HepG2 (cell line): Measurements from ENCODE around the gene MICAL3. TPM values are rescaled to one million over a fixed set of nuclear protein-coding genes. Genes with fewer than 3 reads are reported as not detected.
A peak's percentile ranks its signal among the peaks of the same experiment; 100 is the strongest.

Experiments
- DNMT1 ChIP-seq: sonication (generic); formaldehyde crosslinking; IDR thresholded peaks from 2 replicates; pipeline ENCODE4 v1.5.1; 2020; ENCODE audit warnings: mild to moderate bottlenecking, missing genetic modification reagents
- DNMT3B ChIP-seq: conservative IDR thresholded peaks from 2 replicates; pipeline ENCODE4 v1.6.1; 2016; ENCODE audit warnings: missing biosample characterization, control low read depth
- HDAC1 ChIP-seq: sonication (generic); formaldehyde crosslinking; IDR thresholded peaks from 2 replicates; pipeline ENCODE4 v1.5.1; 2020; ENCODE audit warnings: mild to moderate bottlenecking, missing genetic modification reagents
- RFXANK ChIP-seq: IDR thresholded peaks from 2 replicates; pipeline ENCODE4 v1.6.1; 2016
- YEATS2 ChIP-seq: sonication (generic); formaldehyde crosslinking; IDR thresholded peaks from 2 replicates; pipeline ENCODE4 v1.4.0; 2020; ENCODE audit warnings: missing genetic modification reagents, borderline replicate concordance
- ZBTB38 ChIP-seq: sonication (generic); formaldehyde crosslinking; IDR thresholded peaks from 2 replicates; pipeline ENCODE4 v1.5.1; 2020; ENCODE audit warnings: mild to moderate bottlenecking, missing genetic modification reagents
- ZNF34 ChIP-seq: sonication (generic); formaldehyde crosslinking; IDR thresholded peaks from 2 replicates; pipeline ENCODE4 v1.4.0; 2020; ENCODE audit warnings: mild to moderate bottlenecking, missing genetic modification reagents, borderline replicate concordance
- ZNF343 ChIP-seq: sonication (generic); formaldehyde crosslinking; IDR thresholded peaks from 2 replicates; pipeline ENCODE4 v1.4.0; 2020; ENCODE audit warnings: mild to moderate bottlenecking, missing genetic modification reagents
- ZNF775 ChIP-seq: sonication (generic); formaldehyde crosslinking; IDR thresholded peaks from 2 replicates; pipeline ENCODE4 v1.4.0; 2020; ENCODE audit warnings: missing genetic modification reagents, mild to moderate bottlenecking, moderate library complexity, borderline replicate concordance
- ZNF792 ChIP-seq: IDR thresholded peaks from 2 replicates; pipeline ENCODE4 v1.6.1; 2016
- ZNF83 ChIP-seq: sonication (generic); formaldehyde crosslinking; IDR thresholded peaks from 2 replicates; pipeline ENCODE4 v1.4.0; 2020; ENCODE audit warnings: missing genetic modification reagents, mild to moderate bottlenecking, borderline replicate concordance
- polyA plus RNA-seq, 8 experiments: library from polyadenylated mRNA; depleted of rRNA in 3 of 8; stranded (reverse) in 7 of 8; unstranded in 1 of 8; fragments of >200 nt; fragmentation: Illumina TruSeq in 4 of 8; extraction: Trizol in 4 of 8; gene quantifications; 2 replicates each; pipeline versions ENCODE4 v1.2.1 to v1.2.3, GENCODE V29; 2011 to 2016; ENCODE audit warnings: low read depth in 4 of 8, missing spikeins in 1 of 8, mixed read lengths in 1 of 8; ENCODE audit not compliant: insufficient read depth in 1 of 8
- total RNA-seq, 5 experiments: library from RNA; depleted of rRNA; stranded (reverse); fragments of >200 nt; fragmentation: Illumina TruSeq; extraction: Trizol; gene quantifications; 2 replicates each; pipeline ENCODE4 v1.2.3, GENCODE V29; 2016; ENCODE audit warnings: low read depth in 1 of 5
- TF ChIP-seq, protein P1 (sequence below): sonication (generic); formaldehyde crosslinking; IDR thresholded peaks from 2 replicates; pipeline ENCODE4 v1.4.0; 2020; ENCODE audit warnings: missing genetic modification reagents
- TF ChIP-seq, protein P2 (sequence below): IDR thresholded peaks from 2 replicates; pipeline ENCODE4 v1.6.1; 2016; ENCODE audit warnings: missing compliant biosample characterization, missing genetic modification reagents, borderline replicate concordance
- TF ChIP-seq, protein P3 (sequence below): sonication (generic); formaldehyde crosslinking; IDR thresholded peaks from 2 replicates; pipeline ENCODE4 v1.4.0; 2020; ENCODE audit warnings: missing genetic modification reagents, mild to moderate bottlenecking, borderline replicate concordance
- TF ChIP-seq, protein P4 (sequence below): sonication (generic); formaldehyde crosslinking; IDR thresholded peaks from 2 replicates; pipeline ENCODE4 v1.4.0; 2020; ENCODE audit warnings: missing genetic modification reagents
- TF ChIP-seq, protein P5 (sequence below): sonication (generic); formaldehyde crosslinking; IDR thresholded peaks from 2 replicates; pipeline ENCODE4 v1.9.0; 2022; ENCODE audit warnings: low read depth, missing genetic modification reagents

Gene MICAL3
- total and polyA plus RNA-seq, 2 of the 13 experiments (the other 11 are each of a cell fraction or from before 2014, with no cell fraction given), result 5.3 to 12.5 TPM

DNA sequence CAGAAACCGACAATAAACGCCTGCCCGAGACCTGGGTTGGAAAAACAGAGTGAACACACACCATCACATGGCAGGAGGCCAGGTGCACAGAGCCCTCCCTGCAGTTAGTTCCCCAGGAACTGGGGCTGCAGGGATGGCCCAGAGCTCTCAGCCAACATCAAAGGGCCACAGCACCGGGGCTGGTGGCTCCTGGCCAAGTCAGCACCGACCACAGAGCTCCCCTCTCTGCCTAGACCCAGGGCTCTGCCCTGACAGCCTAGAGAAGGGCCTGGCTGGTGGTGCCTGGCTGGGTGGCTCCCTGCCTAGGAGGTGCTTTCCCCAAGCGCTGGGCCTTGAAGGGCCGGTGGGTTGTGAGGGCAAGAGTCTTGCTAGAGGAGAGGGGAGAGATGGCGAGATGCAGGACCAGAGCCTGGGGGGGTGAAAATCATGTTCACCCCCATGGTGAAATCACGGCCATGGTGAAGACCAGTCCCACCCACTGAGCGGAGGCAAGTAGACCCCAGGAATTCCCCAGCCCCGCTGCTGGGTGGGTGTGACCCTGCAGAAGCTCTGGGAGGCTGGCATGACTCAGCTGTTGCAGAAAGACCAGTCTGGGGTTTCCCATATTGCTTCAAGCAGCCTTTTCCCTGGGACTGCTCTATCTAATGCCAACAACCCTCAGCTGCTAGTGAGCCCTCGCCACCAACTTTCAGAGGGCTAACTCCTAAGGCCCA is 242.9 kb downstream of the MICAL3 start (continued):
- TF ChIP-seq, protein P1, sequence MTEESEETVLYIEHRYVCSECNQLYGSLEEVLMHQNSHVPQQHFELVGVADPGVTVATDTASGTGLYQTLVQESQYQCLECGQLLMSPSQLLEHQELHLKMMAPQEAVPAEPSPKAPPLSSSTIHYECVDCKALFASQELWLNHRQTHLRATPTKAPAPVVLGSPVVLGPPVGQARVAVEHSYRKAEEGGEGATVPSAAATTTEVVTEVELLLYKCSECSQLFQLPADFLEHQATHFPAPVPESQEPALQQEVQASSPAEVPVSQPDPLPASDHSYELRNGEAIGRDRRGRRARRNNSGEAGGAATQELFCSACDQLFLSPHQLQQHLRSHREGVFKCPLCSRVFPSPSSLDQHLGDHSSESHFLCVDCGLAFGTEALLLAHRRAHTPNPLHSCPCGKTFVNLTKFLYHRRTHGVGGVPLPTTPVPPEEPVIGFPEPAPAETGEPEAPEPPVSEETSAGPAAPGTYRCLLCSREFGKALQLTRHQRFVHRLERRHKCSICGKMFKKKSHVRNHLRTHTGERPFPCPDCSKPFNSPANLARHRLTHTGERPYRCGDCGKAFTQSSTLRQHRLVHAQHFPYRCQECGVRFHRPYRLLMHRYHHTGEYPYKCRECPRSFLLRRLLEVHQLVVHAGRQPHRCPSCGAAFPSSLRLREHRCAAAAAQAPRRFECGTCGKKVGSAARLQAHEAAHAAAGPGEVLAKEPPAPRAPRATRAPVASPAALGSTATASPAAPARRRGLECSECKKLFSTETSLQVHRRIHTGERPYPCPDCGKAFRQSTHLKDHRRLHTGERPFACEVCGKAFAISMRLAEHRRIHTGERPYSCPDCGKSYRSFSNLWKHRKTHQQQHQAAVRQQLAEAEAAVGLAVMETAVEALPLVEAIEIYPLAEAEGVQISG (CRISPR knock-in tag), result peak; percentile 38
- no peak for TF ChIP-seq ZNF34 (CRISPR knock-in tag)
- TF ChIP-seq, protein P2, sequence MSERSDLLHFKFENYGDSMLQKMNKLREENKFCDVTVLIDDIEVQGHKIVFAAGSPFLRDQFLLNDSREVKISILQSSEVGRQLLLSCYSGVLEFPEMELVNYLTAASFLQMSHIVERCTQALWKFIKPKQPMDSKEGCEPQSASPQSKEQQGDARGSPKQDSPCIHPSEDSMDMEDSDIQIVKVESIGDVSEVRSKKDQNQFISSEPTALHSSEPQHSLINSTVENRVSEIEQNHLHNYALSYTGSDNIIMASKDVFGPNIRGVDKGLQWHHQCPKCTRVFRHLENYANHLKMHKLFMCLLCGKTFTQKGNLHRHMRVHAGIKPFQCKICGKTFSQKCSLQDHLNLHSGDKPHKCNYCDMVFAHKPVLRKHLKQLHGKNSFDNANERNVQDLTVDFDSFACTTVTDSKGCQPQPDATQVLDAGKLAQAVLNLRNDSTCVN, result no peak
- no peak for TF ChIP-seq YEATS2 (CRISPR knock-in tag)
- TF ChIP-seq HDAC1 (CRISPR knock-in tag), result no peak; the same call in 1 of the 2 replicates
- TF ChIP-seq, protein P3, sequence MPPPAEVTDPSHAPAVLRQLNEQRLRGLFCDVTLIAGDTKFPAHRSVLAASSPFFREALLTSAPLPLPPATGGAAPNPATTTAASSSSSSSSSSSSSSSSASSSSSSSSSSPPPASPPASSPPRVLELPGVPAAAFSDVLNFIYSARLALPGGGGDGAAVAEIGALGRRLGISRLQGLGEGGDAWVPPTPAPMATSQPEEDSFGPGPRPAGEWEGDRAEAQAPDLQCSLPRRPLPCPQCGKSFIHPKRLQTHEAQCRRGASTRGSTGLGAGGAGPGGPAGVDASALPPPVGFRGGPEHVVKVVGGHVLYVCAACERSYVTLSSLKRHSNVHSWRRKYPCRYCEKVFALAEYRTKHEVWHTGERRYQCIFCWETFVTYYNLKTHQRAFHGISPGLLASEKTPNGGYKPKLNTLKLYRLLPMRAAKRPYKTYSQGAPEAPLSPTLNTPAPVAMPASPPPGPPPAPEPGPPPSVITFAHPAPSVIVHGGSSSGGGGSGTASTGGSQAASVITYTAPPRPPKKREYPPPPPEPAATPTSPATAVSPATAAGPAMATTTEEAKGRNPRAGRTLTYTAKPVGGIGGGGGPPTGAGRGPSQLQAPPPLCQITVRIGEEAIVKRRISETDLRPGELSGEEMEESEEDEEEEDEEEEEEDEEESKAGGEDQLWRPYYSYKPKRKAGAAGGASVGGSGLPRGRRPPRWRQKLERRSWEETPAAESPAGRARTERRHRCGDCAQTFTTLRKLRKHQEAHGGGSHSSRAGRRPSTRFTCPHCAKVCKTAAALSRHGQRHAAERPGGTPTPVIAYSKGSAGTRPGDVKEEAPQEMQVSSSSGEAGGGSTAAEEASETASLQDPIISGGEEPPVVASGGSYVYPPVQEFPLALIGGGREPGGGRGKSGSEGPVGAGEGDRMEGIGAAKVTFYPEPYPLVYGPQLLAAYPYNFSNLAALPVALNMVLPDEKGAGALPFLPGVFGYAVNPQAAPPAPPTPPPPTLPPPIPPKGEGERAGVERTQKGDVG, result no peak
- TF ChIP-seq, protein P4, sequence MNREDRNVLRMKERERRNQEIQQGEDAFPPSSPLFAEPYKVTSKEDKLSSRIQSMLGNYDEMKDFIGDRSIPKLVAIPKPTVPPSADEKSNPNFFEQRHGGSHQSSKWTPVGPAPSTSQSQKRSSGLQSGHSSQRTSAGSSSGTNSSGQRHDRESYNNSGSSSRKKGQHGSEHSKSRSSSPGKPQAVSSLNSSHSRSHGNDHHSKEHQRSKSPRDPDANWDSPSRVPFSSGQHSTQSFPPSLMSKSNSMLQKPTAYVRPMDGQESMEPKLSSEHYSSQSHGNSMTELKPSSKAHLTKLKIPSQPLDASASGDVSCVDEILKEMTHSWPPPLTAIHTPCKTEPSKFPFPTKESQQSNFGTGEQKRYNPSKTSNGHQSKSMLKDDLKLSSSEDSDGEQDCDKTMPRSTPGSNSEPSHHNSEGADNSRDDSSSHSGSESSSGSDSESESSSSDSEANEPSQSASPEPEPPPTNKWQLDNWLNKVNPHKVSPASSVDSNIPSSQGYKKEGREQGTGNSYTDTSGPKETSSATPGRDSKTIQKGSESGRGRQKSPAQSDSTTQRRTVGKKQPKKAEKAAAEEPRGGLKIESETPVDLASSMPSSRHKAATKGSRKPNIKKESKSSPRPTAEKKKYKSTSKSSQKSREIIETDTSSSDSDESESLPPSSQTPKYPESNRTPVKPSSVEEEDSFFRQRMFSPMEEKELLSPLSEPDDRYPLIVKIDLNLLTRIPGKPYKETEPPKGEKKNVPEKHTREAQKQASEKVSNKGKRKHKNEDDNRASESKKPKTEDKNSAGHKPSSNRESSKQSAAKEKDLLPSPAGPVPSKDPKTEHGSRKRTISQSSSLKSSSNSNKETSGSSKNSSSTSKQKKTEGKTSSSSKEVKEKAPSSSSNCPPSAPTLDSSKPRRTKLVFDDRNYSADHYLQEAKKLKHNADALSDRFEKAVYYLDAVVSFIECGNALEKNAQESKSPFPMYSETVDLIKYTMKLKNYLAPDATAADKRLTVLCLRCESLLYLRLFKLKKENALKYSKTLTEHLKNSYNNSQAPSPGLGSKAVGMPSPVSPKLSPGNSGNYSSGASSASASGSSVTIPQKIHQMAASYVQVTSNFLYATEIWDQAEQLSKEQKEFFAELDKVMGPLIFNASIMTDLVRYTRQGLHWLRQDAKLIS, result no peak
- no peak for TF ChIP-seq ZNF343 (CRISPR knock-in tag)
- TF ChIP-seq DNMT3B (CRISPR knock-in tag), result no peak
- 0 out of 2 replicates have a peak, but pooled peaks have one; percentile 11 for TF ChIP-seq ZNF83 (CRISPR knock-in tag)
- no peak for TF ChIP-seq ZBTB38 (CRISPR knock-in tag)
- TF ChIP-seq RFXANK (CRISPR knock-in tag), result no peak
- TF ChIP-seq ZNF792 (CRISPR knock-in tag), result no peak
- TF ChIP-seq ZNF775 (CRISPR knock-in tag), result no peak
- TF ChIP-seq, protein P5, sequence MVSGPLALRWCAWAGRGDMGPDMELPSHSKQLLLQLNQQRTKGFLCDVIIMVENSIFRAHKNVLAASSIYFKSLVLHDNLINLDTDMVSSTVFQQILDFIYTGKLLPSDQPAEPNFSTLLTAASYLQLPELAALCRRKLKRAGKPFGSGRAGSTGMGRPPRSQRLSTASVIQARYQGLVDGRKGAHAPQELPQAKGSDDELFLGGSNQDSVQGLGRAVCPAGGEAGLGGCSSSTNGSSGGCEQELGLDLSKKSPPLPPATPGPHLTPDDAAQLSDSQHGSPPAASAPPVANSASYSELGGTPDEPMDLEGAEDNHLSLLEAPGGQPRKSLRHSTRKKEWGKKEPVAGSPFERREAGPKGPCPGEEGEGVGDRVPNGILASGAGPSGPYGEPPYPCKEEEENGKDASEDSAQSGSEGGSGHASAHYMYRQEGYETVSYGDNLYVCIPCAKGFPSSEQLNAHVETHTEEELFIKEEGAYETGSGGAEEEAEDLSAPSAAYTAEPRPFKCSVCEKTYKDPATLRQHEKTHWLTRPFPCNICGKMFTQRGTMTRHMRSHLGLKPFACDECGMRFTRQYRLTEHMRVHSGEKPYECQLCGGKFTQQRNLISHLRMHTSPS, result no peak
- TF ChIP-seq DNMT1 (CRISPR knock-in tag), result no peak
